Immature natural killer cell (primary cell): ENCODE measurements around the gene C11orf52. TPM values are rescaled to one million over a fixed set of nuclear protein-coding genes. Genes with fewer than 3 reads are reported as not detected.

Experiments
- polyA plus RNA-seq, 3 donors: library from polyadenylated mRNA; unstranded; fragments of 300-500 nt; fragmentation: Illumina TruSeq; gene quantifications; one replicate each; pipeline ENCODE4 v1.2.3, GENCODE V29; 2021

The C11orf52 gene
- polyA plus RNA-seq, 3 donors from 2014 or later: not detected

Other genes with a start within 250 kb of the C11orf52 start
- gene PPP2R1B, start 152.5 kb upstream of the C11orf52 start, polyA plus RNA-seq: 10 to 100 TPM; 12.0 to 20.3 (median 13.4) TPM
- 10 to 100 TPM in 2 of 3 donors, 1 to 10 TPM in 1; 7.1 to 12.9 (median 11.4) TPM for gene ALG9, start 47.3 kb upstream of the C11orf52 start, polyA plus RNA-seq
- 1 to 10 TPM; 3.3 to 9.8 (median 5.8) TPM for gene FDXACB1, start 39.7 kb upstream of the C11orf52 start, polyA plus RNA-seq
- 10 to 100 TPM; 12.4 to 14.5 (median 12.6) TPM for gene CFAP68, start 39.4 kb upstream of the C11orf52 start, polyA plus RNA-seq
- not detected for gene CRYAB, start 7.1 kb upstream of the C11orf52 start, polyA plus RNA-seq
- gene HSPB2, start 6.2 kb upstream of the C11orf52 start, polyA plus RNA-seq: not detected
- not detected for gene DIXDC1, start 18.4 kb downstream of the C11orf52 start, polyA plus RNA-seq
- 10 to 100 TPM; 13.6 to 21.5 (median 20.7) TPM for gene DLAT, start 106.5 kb downstream of the C11orf52 start, polyA plus RNA-seq
- not detected for gene PIH1D2, start 155.1 kb downstream of the C11orf52 start, polyA plus RNA-seq
- gene NKAPD1, start 155.4 kb downstream of the C11orf52 start, polyA plus RNA-seq: 10 to 100 TPM in 2 of 3 donors, 1 to 10 TPM in 1; 5.9 to 13.7 (median 11.4) TPM
- 100 to 1,000 TPM in 1 of 3 donors, 10 to 100 TPM in 2; 82.9 to 153 (median 90.7) TPM for gene TIMM8B, start 167.8 kb downstream of the C11orf52 start, polyA plus RNA-seq
- gene SDHD, start 168.0 kb downstream of the C11orf52 start, polyA plus RNA-seq: 100 to 1,000 TPM; 158 to 341 (median 192) TPM
- 10 to 100 TPM in 2 of 3 donors, 1 to 10 TPM in 1; 6.8 to 20.4 (median 11.2) TPM for gene IL18, start 245.2 kb downstream of the C11orf52 start, polyA plus RNA-seq
- under 1 TPM in 1 of 3 donors, not detected in 2; 0.78 TPM for gene TEX12, start 248.5 kb downstream of the C11orf52 start, polyA plus RNA-seq